ENCODE measurements around the gene EPHA3. TPM values are rescaled to one million over a fixed set of nuclear protein-coding genes. Genes with fewer than 3 reads are reported as not detected.

The EPHA3 gene
- total and polyA plus RNA-seq, 11 donors = 1.0 to 9.4 (median 3.5) TPM

- no peaks in the 10 kb centered on the region for H3K4me1 ChIP-seq
- H3K4me3 ChIP-seq = no peak overlapping the region
- peaks cover 0 to 4% (median 0%) of the 10 kb centered on the region in 9 donors for H3K36me3 ChIP-seq
- WGBS, 4 donors = 67 to 87% (median 77%) methylated on average over 1 of the region's 1 CpG
- no peaks in the 10 kb centered on the region for H3K27me3 ChIP-seq
- no peak overlapping the region for H3K27ac ChIP-seq
- intact Hi-C loops (cut with DNase I) = no loop called here
- no peak for TF ChIP-seq POLR2A (IDR thresholded peaks at IDR 0.05)
- TF ChIP-seq, protein P1, sequence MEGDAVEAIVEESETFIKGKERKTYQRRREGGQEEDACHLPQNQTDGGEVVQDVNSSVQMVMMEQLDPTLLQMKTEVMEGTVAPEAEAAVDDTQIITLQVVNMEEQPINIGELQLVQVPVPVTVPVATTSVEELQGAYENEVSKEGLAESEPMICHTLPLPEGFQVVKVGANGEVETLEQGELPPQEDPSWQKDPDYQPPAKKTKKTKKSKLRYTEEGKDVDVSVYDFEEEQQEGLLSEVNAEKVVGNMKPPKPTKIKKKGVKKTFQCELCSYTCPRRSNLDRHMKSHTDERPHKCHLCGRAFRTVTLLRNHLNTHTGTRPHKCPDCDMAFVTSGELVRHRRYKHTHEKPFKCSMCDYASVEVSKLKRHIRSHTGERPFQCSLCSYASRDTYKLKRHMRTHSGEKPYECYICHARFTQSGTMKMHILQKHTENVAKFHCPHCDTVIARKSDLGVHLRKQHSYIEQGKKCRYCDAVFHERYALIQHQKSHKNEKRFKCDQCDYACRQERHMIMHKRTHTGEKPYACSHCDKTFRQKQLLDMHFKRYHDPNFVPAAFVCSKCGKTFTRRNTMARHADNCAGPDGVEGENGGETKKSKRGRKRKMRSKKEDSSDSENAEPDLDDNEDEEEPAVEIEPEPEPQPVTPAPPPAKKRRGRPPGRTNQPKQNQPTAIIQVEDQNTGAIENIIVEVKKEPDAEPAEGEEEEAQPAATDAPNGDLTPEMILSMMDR (IDR thresholded peaks at IDR 0.05) = no peak
- DNase-seq (no peak), ATAC-seq (no peak)
- H3K9me3 ChIP-seq = no peaks in the 10 kb centered on the region
These were observed 294.6 kb downstream of the EPHA3 start for GRCh38 chr3:89402051-89402450.

DNA sequence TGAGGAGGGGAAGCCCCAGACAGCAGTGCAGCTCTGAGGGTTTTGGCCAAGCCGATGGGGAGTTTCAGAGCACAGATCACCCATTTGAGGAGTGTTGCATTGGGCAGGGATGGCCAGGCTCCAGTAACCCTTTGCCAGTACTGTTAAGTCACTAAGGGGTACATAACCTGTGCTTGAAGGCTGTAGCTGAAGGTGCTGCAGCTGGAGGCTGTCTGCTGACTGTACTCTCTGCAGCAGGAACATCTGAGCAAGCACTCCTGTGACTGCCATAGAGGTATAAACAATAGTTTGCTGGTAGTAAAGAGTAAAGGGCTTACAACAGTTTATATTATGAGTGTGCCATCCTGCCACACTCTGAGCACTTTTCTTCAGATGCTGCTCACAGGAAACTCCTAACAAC, 297.8 kb downstream of the EPHA3 start:
- Histone ChIP-seq H3K36me3 (peaks cover 0 to 8% (median 0%) of the 10 kb centered on the region in 9 donors), H3K4me1 (no peaks in the 10 kb centered on the region), H3K27ac (no peak overlapping the region), H3K27me3 (no peaks in the 10 kb centered on the region), H3K9me3 (no peaks in the 10 kb centered on the region), H3K4me3 (no peak overlapping the region)
- 63 to 78% (median 71%) methylated on average over 1 of the region's 1 CpG for WGBS, 4 donors
- TF ChIP-seq POLR2A (IDR thresholded peaks at IDR 0.05) = no peak
- TF ChIP-seq, protein P1 (IDR thresholded peaks at IDR 0.05) = no peak
- ATAC-seq (no peak), DNase-seq (no peak)
- intact Hi-C loops (cut with DNase I) = no loop called here

- Histone ChIP-seq H3K27me3 (no peaks in the 10 kb centered on the region), H3K9me3 (no peaks in the 10 kb centered on the region), H3K27ac (no peak overlapping the region), H3K4me3 (no peak overlapping the region), H3K36me3 (peaks cover 0 to 8% (median 0%) of the 10 kb centered on the region in 9 donors), H3K4me1 (no peaks in the 10 kb centered on the region)
- intact Hi-C loops (cut with DNase I) = no loop called here
- 90 to 95% (median 92%) methylated on average over 2 of the region's 2 CpGs for WGBS, 4 donors
- no peak for ATAC-seq
- no peak for DNase-seq
- TF ChIP-seq, protein P1 (IDR thresholded peaks at IDR 0.05) = no peak
- no peak for TF ChIP-seq POLR2A (IDR thresholded peaks at IDR 0.05)
These were observed 298.2 kb downstream of the EPHA3 start for GRCh38 chr3:89405593-89405992.

DNA sequence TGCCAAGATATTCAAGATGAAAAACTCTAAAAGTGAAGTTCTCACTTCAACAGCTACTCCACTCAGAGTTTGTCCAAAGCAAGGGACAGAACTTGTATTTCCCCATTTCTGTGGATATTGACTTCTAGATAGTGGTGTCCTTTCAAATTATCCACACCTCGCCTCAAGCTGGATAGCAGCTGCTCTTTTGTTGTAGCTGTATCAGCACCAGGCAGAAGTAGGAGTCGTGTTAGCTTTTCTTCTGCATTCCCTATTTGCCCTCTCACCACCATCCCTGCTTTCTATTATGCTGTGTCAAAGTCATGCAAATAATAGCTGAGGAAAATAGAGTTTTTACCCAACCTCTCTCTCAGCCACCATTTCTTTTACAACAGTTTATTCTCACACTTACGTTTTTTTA, 303.8 kb downstream of the EPHA3 start:
- DNase-seq (no peak), ATAC-seq (no peak)
- Histone ChIP-seq H3K36me3 (peaks cover 0 to 16% (median 0%) of the 10 kb centered on the region in 9 donors), H3K9me3 (no peaks in the 10 kb centered on the region), H3K27ac (no peak overlapping the region), H3K4me1 (no peaks in the 10 kb centered on the region), H3K4me3 (no peak overlapping the region), H3K27me3 (no peaks in the 10 kb centered on the region)
- 85 to 88% (median 85%) methylated on average over 3 of the region's 3 CpGs for WGBS, 4 donors
- TF ChIP-seq, protein P1 (IDR thresholded peaks at IDR 0.05) = no peak
- TF ChIP-seq POLR2A (IDR thresholded peaks at IDR 0.05) = no peak
- intact Hi-C loops (cut with DNase I) = no loop called here
